Thoracic aorta (tissue), 2 donors: ENCODE results near the gene CPZ. TPM values are rescaled to one million over a fixed set of nuclear protein-coding genes. Genes with fewer than 3 reads are reported as not detected.

Experiments
- ATAC-seq: fragments of 150-250 bp; one replicate; pipeline ENCODE4 v1.8.0; 2017; ENCODE audit warnings: low read depth; ENCODE audit not compliant: insufficient number of reproducible peaks, low FRiP score
- DNase-seq: peaks from one replicate; pipeline ENCODE4 v3.0.0-alpha.2; 2020; ENCODE audit warnings: low spot score
- H3K27ac ChIP-seq, 2 donors: fragments of 200-600 bp; sonication (generic); 1 replicate in 1 of 2; 2 replicates in 1 of 2; pipeline ENCODE4 v1.5.1; 2016; ENCODE audit warnings: mild to moderate bottlenecking in 2 of 2, moderate library complexity in 2 of 2
- H3K27me3 ChIP-seq: fragments of 200-600 bp; sonication (generic); replicated peaks from 2 replicates; pipeline ENCODE4 v1.6.0; 2016; ENCODE audit warnings: mild to moderate bottlenecking; ENCODE audit not compliant: insufficient read depth
- H3K36me3 ChIP-seq: fragments of 200-600 bp; sonication (generic); one replicate; pipeline ENCODE4 v1.5.1; 2016
- H3K4me1 ChIP-seq, 2 donors: fragments of 200-600 bp; sonication (generic); 1 replicate in 1 of 2; 2 replicates in 1 of 2; pipeline versions ENCODE4 v1.5.1 to v1.6.0; 2016; ENCODE audit warnings: low read depth in 2 of 2, mild to moderate bottlenecking in 1 of 2; ENCODE audit not compliant: control insufficient read depth in 1 of 2
- H3K4me3 ChIP-seq: fragments of 200-600 bp; sonication (generic); 2 replicates; pipeline ENCODE4 v1.5.1; 2016; ENCODE audit warnings: mild to moderate bottlenecking
- H3K9me3 ChIP-seq: fragments of 200-600 bp; sonication (generic); 2 replicates; pipeline ENCODE4 v1.5.1; 2016
- CTCF ChIP-seq: fragments of 200-600 bp; sonication (generic); IDR thresholded peaks from one replicate; pipeline ENCODE4 v1.5.1; 2019; ENCODE audit warnings: antibody characterized with exemption
- total RNA-seq, 2 donors: library from RNA; depleted of rRNA; stranded (reverse); fragments of >200 nt; gene quantifications; one replicate each; pipeline versions ENCODE4 v1.1.0 to v1.2.3, GENCODE V29; 2016

CPZ gene
- total RNA-seq, 2 donors from 2014 or later, result 3.0 to 6.1 TPM

GRCh38 chr4:8656711-8657380, 64.3 kb downstream of the CPZ start:
- no peak for ATAC-seq
- Histone ChIP-seq H3K9me3 (no peaks in the 10 kb centered on the region), H3K36me3 (no peaks in the 10 kb centered on the region), H3K4me1 (no peaks in the 10 kb centered on the region), H3K27me3 (no peaks in the 10 kb centered on the region), H3K27ac (no peak overlapping the region), H3K4me3 (no peak overlapping the region)
- no peak for TF ChIP-seq CTCF
- DNase-seq, result no peak

- no peak for TF ChIP-seq CTCF
- no peak for DNase-seq
- ATAC-seq, result no peak
These were observed 65.0 kb downstream of the CPZ start for GRCh38 chr4:8657381-8658088.

GRCh38 chr4:8662776-8663175, 70.2 kb downstream of the CPZ start:
- Histone ChIP-seq H3K9me3 (no peaks in the 10 kb centered on the region), H3K4me1 (no peaks in the 10 kb centered on the region), H3K4me3 (no peak overlapping the region), H3K27me3 (no peaks in the 10 kb centered on the region), H3K27ac (no peak overlapping the region), H3K36me3 (no peaks in the 10 kb centered on the region)
- DNase-seq, result no peak
- no peak for ATAC-seq
- TF ChIP-seq CTCF, result no peak

More at GRCh38 chr4:8657381-8658088, 65.0 kb downstream of the CPZ start:
- Histone ChIP-seq H3K4me3 (no peak overlapping the region), H3K27ac (no peak overlapping the region), H3K27me3 (no peaks in the 10 kb centered on the region), H3K4me1 (no peaks in the 10 kb centered on the region), H3K36me3 (no peaks in the 10 kb centered on the region), H3K9me3 (no peaks in the 10 kb centered on the region)

- Histone ChIP-seq H3K4me1 (no peaks in the 10 kb centered on the region), H3K27ac (no peak overlapping the region), H3K36me3 (no peaks in the 10 kb centered on the region), H3K4me3 (no peak overlapping the region), H3K27me3 (no peaks in the 10 kb centered on the region), H3K9me3 (no peaks in the 10 kb centered on the region)
- DNase-seq, result no peak
- no peak for TF ChIP-seq CTCF
- no peak for ATAC-seq
These were observed 71.7 kb downstream of the CPZ start for GRCh38 chr4:8664031-8664805.

- DNase-seq, result no peak
- no peaks in the 10 kb centered on the region for H3K36me3 ChIP-seq
- no peaks in the 10 kb centered on the region for H3K9me3 ChIP-seq
- ATAC-seq, result no peak
- no peaks in the 10 kb centered on the region for H3K27me3 ChIP-seq
- no peaks in the 10 kb centered on the region for H3K4me1 ChIP-seq
- H3K4me3 ChIP-seq, result no peak overlapping the region
- H3K27ac ChIP-seq, result no peak overlapping the region
- no peak for TF ChIP-seq CTCF
These were observed 72.4 kb downstream of the CPZ start for GRCh38 chr4:8664976-8665375.
